H54 (cell line): ENCODE data around the gene APEH.
A peak's percentile ranks its signal among the peaks of the same experiment; 100 is the strongest.
"Not testable (repeated sequence)": the region's sequence is repeated elsewhere in the genome, so short reads cannot be mapped to it uniquely, and the experiment has no call there.

Experiments
- DNase-seq: peaks from one replicate; pipeline ENCODE4 v3.0.0; 2011; ENCODE audit warnings: low spot score, mixed read lengths; ENCODE audit not compliant: insufficient read length
- FAIRE-seq: peaks from 3 replicates; lab custom pipeline; 2011; peaks lifted over from hg19 to GRCh38; lab: Jason Lieb, UNC
- POLR2A ChIP-seq: IDR thresholded peaks from 2 replicates; pipeline ENCODE4 v1.6.1; 2011; ENCODE audit warnings: low read depth, mild to moderate bottlenecking, low read length

The APEH gene

DNA sequence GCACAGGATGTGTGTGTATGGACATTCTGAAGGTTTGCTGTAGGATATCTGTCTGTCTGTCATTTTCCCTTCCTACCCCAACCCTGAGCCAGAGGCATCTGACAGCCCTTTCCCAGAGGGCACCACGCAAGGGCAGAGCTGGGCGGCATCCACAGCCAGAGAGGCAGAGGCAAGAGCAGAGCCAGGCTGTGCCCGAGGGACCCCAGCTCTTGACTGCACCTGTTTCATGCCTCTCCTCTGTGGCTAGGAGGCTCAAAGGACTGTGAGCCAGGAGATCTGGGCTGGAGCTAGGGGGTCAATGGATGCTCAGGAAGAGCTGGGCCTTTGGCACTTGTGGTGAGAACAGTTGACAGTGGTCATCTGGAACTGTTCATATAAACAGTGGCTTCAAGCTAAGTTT, 4.8 kb upstream of the APEH start:
- DNase-seq (no peak), FAIRE-seq (no peak)
- no peak for TF ChIP-seq POLR2A

DNA sequence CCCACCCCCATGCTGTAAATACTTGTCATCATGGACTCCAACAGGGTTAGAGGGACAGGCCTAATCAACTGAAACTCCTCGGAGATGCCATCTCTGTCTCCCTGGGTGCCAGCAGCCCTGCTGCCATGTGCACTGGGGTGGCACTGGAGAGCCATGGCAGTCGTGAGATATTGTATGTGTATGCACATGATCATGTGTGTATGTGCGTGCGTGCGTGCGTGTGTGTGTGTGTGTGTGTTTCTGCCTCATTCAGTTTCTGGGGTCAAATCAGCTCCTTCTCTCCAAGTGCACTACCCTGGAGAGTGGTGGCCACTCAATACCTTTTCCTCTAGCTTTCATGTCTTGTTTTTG, 3.2 kb upstream of the APEH start:
- TF ChIP-seq POLR2A = no peak
- no peak for FAIRE-seq
- no peak for DNase-seq

DNA sequence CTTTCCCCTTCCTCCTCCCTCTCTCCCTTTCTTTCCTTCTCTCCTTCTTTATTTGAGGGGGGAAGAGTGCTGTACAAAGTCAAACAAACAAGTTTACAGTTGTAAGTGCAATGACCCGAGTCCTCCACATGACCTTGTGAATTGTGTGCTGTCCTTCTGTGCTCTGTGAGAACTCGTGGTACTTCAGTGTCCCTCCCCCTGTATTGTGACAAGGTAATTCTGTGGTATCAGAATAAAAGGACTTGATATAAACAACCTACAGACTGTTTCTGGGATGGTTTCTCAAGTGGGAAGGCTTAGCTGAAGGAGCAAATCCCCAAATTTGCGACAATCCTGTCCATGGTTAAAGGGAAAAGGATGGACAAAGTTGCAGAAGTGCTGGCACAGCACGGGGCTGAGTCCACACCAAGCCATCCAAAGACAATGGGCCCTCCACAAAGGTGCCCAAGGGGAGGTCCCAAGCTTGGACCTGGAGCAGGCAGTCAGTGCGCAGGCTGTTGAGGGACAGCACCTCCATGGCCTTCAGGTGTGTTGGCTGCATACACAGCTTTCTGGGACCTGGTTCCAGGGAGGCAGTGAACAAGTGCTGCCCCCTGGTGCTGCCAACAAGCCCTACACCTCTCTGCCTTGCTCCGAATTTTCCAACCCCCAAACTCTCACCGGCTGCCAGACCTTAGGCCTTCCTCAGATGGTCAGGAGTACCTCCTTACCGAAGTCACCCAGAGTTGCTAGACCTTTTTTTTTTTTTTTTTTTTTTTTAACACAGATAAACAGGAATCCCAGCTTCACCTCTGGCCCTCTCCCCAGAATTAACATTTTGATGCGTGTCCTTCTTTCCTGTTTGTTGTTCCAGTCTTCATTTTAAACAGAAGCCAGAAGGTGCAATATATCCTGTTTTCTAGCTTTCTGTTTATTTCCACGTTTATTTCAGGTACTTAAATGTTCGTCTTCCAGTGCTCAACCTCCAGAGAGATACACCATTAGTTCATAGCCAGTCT, 2.6 kb upstream of the APEH start:
- no peak for TF ChIP-seq POLR2A
- DNase-seq (peak; percentile 77), FAIRE-seq (no peak)

DNA sequence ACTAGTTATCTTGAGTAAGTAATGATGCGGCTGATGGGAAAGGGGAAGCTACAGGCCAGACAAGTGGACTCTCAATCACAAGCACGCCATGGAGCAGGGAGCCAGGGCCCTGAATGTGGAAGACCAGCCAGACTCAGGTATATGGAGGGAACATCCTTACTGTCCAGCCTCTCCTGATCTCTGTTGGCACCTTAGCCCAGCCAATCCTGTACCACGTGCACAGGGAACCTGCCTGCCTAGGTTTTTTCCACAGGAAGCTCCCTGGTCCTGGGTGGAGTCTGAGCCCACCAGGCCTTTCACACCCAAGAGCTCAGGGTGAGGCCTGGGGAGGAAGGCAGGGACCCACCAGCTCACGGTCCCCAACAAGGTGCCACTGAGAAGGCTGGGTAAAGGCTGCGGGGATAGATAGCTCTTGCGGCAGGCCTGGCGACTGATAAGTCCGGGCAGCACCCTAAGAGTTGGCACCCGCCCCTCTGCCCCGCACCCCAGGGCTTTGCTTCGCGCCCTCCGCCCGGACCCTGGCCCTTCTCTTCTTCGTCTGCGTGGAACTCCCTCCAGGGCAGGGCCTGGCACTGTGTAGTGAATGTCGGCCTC, 933 bp upstream of the APEH start:
- TF ChIP-seq POLR2A = no peak
- DNase-seq = no peak
- no peak for FAIRE-seq

DNA sequence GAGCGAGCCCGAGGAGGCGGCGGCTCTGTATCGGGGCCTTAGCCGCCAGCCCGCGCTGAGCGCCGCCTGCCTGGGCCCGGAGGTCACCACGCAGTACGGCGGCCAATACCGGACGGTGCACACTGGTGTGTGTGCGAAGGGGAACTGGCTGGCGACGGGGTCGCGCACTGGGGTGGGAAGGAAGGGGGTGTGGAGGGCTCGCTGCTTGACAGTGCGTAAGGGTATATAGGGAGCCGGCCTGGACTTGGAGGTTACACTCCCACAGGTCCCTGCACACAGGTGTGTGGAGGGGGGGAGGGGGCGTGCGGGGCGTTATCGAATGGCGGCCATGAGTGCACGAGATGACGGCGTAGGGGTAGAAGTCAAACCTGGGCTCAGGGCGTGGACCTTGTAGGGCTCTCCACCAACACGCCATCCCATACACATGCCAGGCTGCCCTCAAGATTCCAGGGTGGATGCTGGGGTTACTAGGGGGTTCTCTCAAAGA, 389 bp downstream of the APEH start:
- DNase-seq = no peak
- no peak for TF ChIP-seq POLR2A

DNA sequence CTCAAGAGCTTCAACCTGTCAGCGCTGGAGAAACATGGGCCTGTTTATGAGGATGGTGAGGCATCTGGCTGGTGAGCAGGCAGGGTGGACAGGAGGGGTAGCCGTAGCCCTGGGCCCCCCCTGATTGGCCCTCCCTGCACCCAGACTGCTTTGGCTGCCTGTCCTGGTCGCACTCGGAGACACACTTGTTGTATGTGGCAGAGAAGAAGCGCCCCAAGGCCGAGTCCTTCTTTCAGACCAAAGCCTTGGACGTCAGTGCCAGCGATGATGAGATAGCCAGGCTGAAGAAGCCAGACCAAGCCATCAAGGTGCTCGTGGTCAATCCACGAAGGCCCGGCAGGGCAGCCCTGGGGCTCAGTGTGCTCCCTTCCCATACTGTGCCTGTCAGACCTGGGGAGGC, 1.8 kb downstream of the APEH start:
- no peak for TF ChIP-seq POLR2A
- DNase-seq = no peak
- no peak for FAIRE-seq

More for the DNA sequence above, 389 bp downstream of the APEH start:
- no peak for FAIRE-seq

DNA sequence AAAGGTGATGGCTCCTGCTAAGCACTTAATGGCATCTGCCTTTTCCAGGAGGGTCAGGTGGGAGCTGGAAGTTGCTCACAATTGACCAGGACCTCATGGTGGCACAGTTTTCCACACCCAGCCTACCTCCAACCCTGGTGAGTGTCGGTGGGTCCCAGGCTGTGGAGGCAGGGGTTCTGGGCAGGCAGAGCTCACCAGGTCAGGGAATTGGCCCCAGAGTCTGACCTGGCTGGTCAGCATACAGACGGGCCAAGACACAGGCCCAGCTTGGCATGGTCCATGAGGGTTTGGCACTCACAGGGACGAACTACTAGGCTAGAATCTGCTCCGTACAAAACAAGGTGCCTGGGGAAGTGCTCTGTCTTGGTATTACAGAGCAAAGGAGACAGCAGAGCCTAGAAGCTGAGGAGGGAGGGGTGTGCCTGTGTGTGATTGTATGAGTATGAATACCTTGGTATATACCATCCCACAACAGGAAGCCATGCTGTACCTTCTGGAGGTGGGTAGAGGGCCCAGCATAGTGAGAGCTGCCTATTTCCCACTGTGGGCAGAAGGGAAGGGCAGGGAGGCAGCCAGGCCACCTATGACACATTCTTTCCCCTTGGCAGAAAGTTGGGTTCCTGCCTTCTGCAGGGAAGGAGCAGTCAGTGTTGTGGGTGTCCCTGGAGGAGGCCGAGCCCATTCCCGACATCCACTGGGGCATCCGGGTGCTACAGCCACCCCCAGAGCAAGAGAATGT, 6.5 kb downstream of the APEH start:
- TF ChIP-seq POLR2A = no peak
- FAIRE-seq (no peak), DNase-seq (no peak)

DNA sequence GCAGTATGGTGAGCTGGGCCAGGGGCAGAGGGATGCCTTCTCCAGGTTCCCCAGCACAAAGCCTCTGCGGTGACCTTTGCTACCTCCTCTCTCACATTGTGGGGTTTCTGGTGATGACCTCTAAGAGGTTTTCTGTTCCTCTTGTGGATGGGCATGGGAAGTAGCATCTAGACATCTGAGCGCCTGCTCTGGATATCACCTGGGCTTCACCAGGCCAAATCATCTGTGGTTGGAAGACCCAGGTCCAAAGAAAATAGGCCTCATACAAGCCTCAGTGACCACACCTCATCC, 7.0 kb downstream of the APEH start:
- FAIRE-seq (no peak), DNase-seq (no peak)
- no peak for TF ChIP-seq POLR2A

DNA sequence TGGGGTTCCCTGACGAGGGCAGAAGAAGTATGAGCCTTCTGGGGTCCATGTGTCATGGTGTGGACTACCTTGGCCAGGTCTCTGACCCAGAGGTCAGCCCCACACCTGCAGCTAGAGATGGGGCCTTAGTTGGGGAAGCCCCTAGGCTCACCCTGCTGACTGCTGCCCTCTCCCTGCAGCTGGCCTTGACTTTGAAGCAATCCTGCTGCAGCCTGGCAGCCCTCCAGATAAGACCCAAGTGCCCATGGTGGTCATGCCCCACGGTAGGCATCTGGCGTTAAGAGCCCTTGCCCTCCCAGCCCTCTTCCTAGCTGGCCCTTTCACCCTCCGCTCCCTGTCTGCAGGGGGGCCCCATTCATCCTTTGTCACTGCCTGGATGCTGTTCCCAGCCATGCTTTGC, 7.4 kb downstream of the APEH start:
- no peak for FAIRE-seq
- TF ChIP-seq POLR2A = no peak
- no peak for DNase-seq

DNA sequence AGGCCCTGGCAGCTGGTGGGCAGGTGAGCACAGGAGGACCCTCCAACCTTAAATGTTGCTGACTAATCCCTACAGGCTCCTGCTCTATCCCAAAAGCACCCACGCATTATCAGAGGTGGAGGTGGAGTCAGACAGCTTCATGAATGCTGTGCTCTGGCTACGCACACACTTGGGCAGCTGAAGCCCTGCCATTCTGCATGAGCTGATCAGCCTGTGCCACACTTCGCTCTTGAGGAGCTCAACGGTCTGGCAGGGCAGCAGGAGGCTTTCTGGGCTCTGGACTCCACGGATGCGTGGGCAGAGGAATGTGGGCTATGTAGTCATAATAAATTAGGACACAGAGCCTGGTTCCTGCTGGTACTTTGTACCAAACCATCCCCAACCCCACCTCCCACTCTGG, 9.0 kb downstream of the APEH start:
- FAIRE-seq (no peak), DNase-seq (no peak)
- no peak for TF ChIP-seq POLR2A

DNA sequence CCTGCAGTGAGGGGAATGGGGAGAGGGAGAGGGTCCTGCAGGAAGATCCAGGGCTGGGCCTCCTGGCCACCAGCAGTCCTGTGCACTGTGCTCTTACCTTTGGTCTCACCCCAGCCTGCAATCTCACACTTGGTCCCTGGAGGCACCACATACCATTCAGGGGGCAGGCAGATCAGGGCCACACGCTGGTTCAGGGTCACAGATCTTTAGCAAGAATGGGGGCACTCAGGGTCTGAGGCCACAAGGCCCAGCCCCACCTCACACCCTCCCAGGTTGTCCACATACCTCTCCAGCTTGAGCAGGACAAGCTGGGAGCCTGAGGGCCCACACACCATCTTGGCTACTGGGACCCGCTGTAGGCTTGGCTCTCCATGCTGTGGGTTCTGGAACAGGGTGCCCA, 10.3 kb downstream of the APEH start:
- not testable (repeated sequence) for FAIRE-seq, DNase-seq

DNA sequence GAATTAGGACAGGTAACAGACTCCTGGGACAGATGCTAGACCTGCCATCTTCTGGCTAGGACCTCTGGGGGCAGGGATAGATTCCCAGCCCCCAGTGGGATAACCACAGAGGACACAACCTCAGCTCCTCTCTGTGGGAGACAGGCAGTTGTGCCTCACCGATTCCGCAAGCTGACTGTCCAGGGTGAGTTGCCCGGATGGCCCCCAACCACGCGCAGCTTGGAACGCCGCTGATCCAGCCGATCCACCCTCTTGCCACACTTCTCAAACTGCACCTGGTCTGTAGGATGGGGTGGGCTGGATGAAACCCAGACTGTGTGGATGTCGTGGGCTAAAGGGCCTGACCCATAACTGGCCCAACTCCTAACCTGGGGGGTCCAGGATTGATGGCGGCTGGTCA, 11.0 kb downstream of the APEH start:
- not testable (repeated sequence) for DNase-seq, FAIRE-seq

DNA sequence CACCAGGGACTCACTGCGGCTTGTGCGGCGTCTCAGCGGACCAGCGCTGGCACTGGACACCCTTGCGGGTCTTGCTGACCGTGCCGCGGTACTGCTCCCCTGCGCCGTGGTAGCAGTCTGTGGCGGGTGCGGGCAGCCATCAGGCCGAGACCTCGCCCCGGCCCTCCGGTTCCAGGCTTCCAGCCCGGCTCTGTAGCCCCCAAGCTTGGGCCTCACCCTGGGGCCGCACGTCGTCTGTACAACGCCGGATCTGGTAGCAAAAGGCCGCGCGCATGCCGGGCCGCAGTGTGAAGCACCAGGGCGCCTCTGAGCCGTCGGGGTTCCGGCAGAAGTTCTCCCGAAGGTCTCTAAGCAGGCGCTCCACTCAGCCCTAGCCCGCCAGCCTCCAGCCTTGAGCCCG, 11.7 kb downstream of the APEH start:
- DNase-seq, FAIRE-seq: not testable (repeated sequence)

DNA sequence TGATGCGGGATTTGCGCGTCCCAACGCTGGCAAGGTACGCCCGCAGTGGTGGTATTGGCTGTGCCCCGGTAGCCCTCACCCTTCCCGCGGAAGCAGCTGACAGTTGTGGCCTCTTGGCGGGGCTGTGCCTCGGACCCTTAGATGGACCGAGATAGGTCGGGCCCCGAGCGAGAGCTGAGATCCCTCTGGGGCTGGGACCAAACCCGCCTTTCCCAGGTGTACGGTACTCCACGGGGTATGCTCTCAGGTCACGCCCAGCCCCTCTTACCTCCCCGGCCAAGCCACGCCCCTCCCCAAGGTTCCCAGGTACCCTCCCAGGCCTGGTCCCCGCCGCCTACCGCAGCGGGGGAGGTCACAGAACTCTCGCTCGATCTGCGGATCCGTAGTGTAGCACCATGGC, 12.2 kb downstream of the APEH start:
- FAIRE-seq, DNase-seq: not testable (repeated sequence)

DNA sequence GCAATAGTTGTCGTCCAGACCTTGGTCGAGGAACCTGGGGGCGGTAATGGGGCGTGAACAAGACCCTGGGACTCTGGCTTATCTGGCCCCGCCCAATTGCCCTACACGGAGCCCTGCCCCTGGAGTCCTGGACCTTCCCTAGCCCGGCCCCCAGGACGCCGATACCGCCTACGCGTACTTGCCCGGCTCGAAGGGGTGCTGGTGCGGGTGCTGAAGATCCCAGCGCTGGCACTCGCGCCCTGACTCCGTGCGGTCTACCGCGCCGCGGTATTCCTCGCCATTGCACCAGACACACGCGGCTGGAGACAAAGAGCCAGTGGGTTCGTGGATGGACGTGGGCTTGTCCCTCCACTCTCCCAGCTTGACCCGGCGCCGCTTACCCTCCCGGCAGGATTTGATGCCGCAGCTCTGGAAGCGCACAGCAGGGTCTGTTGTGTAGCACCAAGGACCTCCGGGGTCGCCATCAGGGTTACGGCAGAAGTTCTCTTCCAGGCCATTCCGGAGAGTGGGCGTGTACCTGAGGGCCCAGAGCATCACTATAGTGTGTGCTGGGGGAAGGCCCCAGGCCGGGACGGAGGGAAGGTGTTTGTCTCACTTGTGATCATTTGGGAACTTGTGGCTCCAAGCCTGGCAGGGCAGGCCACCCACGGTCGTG, 12.7 kb downstream of the APEH start:
- DNase-seq, FAIRE-seq: not testable (repeated sequence)

DNA sequence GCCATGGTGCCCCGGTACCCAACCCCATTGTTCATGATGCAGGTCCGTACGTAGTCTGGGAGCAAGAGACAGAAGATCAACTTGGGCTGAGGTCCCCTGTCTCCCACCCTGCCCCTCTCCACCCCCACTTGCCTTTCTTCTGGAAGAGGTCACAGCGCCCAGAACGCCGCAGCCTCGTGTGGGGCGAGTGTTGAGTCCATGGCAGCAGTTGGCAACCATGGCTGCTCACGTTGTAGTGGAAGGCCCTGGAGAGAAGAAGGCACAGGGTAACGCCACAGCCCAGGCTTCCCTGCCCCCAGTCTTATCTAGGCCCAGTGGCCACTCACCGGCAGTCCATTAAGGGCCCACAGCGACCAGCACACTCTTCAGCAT, 13.3 kb downstream of the APEH start:
- FAIRE-seq, DNase-seq: not testable (repeated sequence)

DNA sequence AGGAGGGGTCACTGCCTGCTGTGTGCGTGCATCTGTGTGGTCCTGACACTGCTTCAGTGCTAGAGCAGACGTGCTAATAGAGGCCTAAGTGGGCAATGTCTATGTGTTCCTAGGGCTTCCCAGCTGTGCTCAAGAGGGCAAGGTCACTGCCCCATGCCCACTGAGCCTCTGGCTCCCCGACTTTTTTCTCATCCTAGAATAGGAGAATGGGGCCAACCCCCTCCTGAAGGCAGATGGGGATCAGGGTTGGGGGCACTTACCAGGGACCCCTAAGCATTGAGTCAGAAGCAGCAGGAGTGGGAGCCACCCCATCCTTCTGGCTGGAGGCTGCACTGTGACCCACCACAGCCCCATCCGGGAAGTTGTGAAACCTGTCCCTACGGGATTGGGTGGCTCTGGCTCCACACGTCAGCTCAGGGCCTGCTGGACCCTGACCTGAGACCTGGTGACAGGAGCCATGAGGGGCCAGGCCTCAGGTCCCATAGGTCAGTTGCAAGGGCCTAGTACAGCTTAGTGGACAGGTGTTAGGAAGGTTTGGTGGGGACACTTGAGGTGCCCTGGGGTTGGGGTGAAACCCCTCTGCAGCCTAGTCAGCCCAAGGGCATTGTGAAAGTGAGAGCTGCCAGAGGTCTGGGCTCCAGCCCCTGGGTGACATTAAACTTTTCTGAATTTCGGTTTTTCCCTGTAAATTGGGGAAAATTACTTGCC, 14.3 kb downstream of the APEH start:
- DNase-seq, FAIRE-seq: not testable (repeated sequence)
